Heart left ventricle (tissue), 13 donors: Measurements from ENCODE around the gene METTL18.

Experiments used
- CTCF ChIP-seq, 12 donors: fragments of 200-600 bp; sonication (generic) in 4 of 12; IDR thresholded peaks; one replicate each; pipeline versions ENCODE4 v1.5.0 to v1.8.0; 2018 to 2022; ENCODE audit warnings: antibody characterized with exemption in 12 of 12, mild to moderate bottlenecking in 5 of 12
- POLR2A ChIP-seq, 2 donors: fragments of 450-650 bp; IDR thresholded peaks; one replicate each; pipeline ENCODE4 v1.6.1; 2017; ENCODE audit warnings: antibody characterized with exemption in 2 of 2, mild to moderate bottlenecking in 2 of 2, moderate library complexity in 2 of 2
- donor health status: ischemic (EF 13 %, LVEDD 7.1; RV severe dilation, severe dysfunction).
- donor health status: DM: no; HTN: yes; CAD: no.
- donor health status: DM: no; HTN: no; CAD: no.
- donor health status: ischemic (EF 25% LVEDD 6.9; RV normal size, moderate dysfunction).
- donor health status: ischemic (EF 25% LVEDD 5.7; RV mildly dilated, moderate dysfunction).
- donor health status: ischemic (EF 35%, LVEDD 5.7; RV mildly dilated, moderate dysfunction).
- donor health status: nonischemic (EF 11% LVEDD 7.7; RV severe dilation, severe dysfunction).
- donor health status: DM: yes; HTN: yes; CAD: no.
- donor health status: PGD.
- donor health status: ischemic (EF 29% LVEDD 5.4; RV normal size, mild dysfunction).
- donor health status: nonischemic (EF 23%, LVEDD 6.1; RV moderate dilation, normal function).

DNA sequence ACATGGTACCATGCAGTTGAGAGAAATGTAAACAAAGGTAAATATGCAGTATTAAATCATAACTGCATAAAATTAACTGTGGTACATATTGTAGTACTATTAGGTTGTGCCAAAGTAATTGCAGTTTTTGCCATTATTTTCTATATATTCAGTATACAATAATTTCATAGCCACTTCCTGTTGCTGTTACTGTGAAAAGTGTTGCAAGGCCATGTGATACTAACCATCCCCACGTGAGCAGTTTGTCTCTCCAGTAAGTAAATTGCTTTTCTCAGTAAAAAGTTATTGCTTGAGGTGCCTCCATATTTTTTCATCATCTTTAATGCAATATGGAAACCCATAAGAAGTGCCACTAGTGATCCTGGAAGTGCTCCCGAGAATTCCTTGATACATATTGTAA, 19.6 kb upstream of the METTL18 start:
- TF ChIP-seq CTCF (IDR thresholded peaks at IDR 0.05) (no peak), POLR2A (IDR thresholded peaks at IDR 0.05) (no peak)
